HG03196 (cell line): ENCODE results near the gene MLC1.

Experiments used
- ATAC-seq: cut with Tn5 transposase; IDR thresholded peaks from one replicate; pipeline ENCODE4 v1.9.1; 2021; ENCODE audit not compliant: unreplicated experiment

The MLC1 gene

GRCh38 chr22:50085211-50085972 is at the start of gene MLC1:
TSS of gene MLC1 (minus strand) at chr22:50085426. CDS start at chr22:50084902, 524 bp downstream.
- ATAC-seq = no peak

GRCh38 chr22:50134481-50134880 is 49.3 kb upstream of the MLC1 start:
- no peak for ATAC-seq

GRCh38 chr22:50131894-50132293 is 46.7 kb upstream of the MLC1 start:
- ATAC-seq = no peak

DNA sequence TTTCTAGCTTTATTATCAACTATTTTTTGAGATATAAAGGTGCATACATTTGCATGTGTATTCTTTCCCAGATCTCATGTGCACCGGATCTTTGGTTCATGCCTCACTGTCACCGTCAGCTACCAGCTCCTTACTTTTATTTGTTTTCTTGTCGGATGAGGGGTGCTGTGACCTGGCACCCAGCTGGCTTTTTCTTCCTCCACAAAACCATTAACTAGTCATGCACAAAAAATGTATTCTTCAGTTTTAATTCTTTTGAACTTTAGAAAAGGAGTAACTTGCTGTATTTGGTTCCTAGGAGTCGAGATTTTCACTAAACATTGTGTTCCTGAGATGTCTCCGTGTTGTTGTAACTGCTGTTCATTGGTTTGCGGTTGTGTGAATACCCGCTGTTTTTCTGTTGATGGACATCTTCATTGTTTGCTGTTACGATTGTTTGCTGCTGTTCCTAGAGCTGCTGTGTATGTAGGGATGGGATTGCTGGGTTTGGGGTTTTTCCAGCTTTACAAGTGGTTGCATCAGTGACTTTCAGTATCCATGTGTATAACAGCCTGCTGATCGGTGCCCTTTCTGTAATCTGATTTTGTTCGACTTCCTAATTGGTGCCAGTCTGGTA is 44.0 kb upstream of the MLC1 start:
- no peak for ATAC-seq

GRCh38 chr22:50125029-50125428 is 39.8 kb upstream of the MLC1 start:
- no peak for ATAC-seq

GRCh38 chr22:50123119-50123518 is 37.9 kb upstream of the MLC1 start:
- no peak for ATAC-seq

GRCh38 chr22:50121202-50121740 is 36.0 kb upstream of the MLC1 start:
- ATAC-seq = no peak

DNA sequence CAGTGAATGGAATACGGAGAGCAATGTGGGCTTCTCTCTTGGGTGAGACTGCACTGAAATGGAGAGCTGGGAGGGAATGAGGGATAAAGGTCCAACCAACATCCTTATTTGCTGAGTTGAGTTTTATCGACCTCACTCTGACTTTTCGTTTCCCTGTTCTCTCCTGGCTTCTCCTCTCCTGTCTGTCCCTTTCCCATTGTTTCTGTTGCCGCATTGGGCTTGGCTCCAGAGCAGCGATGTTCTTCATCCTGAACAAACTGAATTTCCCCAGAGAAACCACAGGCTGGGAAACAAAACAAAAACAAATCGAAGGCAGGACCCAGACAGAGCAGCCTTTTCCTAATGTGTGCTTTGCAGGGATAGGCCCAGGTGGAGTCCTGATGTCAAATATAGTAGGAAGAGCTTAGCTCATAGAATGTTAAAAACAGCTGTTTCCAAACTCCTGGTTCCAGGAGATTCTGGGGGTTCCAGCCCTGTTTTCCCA is 34.6 kb upstream of the MLC1 start:
- no peak for ATAC-seq

- no peak for ATAC-seq
These were observed 34.0 kb upstream of the MLC1 start for GRCh38 chr22:50119169-50119767.

DNA sequence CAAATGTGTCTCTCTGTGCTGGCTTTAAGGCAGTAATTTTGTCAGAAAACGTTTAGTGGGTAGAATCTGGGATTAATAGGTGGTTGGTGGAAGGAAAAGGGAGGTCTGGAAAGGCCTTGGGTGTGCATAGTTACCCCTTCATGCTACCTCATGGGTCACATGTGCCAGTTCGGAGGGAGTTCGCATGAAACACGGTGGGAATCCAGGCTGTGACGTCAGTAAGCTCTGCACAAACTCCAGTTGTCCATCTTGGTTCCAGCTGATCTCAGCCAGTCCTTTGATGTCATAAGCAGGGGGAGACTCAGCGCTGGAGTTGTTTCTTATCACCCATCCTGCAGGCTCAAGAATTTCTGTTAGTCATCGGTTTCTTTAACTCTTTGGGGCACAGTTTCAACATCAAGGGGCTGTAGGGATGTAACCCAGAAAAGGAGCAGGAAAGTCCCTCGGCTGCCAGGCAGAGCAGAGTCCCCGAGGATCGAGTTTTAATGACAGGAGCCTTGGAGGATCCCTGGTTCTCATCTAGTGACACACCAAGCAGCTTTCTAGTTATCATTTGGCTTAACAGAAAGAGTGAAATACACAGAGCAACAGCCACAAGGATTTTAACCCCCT is 33.4 kb upstream of the MLC1 start:
- ATAC-seq = no peak

DNA sequence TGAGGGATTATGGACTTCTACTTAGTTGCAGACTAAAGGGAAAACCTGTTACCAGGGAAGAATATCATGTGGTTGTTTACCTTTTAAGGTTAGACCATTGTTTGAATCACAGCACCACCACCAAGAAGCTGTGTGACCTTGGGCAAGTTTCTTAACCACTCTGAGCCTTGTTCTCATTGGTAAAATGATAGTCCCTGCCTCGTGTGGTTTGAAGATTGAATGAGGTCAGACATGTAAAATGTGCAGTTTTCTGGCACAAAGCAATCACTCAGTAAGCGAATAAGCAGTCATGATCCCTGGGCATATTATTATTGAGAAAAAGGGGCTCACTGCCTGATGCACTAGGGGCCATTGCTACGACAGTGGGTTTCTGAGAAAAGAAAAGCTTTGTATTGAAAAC is 32.9 kb upstream of the MLC1 start:
- ATAC-seq = no peak

- ATAC-seq = no peak
These were observed 32.0 kb upstream of the MLC1 start for GRCh38 chr22:50117168-50117762.

- no peak for ATAC-seq
These were observed 30.5 kb upstream of the MLC1 start for GRCh38 chr22:50115693-50116092.

DNA sequence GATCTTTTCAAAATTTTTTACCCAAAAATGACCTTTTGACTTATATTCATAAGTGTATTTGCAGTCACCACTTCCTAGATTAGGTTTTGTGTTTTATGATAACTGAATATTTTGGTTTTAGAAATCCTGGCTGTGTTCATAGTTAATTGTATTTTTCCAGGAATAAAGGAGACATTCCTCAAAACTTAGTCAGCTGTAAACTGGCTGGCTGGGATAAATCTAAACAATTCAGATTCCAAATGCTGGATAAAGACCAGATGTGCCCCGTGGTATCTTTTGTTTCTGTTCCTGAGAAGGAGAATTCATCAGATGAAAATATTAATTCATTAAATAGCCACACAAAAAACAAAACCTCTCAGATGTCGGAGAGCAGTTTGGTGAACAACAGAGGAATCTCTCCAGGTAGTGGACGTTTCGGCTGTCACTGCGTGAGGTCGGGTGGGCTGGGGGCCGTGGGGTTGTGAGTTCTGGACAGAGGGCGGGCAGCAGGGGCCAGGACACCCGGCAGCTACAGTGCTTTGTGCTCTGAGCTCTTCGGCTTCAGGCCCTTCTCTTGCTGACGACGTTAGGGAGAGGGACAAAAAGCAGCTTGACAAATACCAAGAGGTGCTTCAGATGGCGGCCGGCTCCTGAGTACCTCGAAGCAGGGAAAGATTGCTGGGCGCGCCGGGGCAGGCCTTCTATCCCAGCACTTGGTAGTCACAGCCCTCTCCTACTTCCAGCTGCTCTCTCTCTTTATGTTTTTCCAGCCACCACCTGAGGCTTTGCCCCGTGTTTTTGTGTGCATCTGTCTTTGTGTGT is 29.2 kb upstream of the MLC1 start:
- ATAC-seq = no peak

GRCh38 chr22:50112151-50113118 is 27.2 kb upstream of the MLC1 start:
- no peak for ATAC-seq

DNA sequence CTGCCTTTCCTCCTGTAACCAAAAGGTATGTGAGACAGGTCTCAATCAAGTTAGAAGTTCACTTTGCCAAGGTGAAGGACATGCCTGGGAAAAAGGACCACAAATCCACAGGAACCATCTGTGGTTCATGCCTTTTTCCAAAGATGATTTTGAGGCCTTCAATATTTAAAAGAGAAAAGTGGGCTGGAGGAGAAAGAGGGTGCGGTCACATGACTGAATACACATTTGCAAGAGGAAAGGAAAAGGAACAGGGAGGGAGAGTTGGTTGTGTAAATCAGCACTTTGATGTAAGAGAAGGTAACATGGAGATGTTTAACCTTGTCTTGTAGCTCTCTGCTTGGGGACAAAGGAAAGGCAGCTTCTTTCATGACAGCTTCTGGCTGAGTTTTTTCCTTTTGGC is 25.8 kb upstream of the MLC1 start:
- ATAC-seq = no peak

- no peak for ATAC-seq
These were observed 22.3 kb upstream of the MLC1 start for GRCh38 chr22:50107529-50107928.

DNA sequence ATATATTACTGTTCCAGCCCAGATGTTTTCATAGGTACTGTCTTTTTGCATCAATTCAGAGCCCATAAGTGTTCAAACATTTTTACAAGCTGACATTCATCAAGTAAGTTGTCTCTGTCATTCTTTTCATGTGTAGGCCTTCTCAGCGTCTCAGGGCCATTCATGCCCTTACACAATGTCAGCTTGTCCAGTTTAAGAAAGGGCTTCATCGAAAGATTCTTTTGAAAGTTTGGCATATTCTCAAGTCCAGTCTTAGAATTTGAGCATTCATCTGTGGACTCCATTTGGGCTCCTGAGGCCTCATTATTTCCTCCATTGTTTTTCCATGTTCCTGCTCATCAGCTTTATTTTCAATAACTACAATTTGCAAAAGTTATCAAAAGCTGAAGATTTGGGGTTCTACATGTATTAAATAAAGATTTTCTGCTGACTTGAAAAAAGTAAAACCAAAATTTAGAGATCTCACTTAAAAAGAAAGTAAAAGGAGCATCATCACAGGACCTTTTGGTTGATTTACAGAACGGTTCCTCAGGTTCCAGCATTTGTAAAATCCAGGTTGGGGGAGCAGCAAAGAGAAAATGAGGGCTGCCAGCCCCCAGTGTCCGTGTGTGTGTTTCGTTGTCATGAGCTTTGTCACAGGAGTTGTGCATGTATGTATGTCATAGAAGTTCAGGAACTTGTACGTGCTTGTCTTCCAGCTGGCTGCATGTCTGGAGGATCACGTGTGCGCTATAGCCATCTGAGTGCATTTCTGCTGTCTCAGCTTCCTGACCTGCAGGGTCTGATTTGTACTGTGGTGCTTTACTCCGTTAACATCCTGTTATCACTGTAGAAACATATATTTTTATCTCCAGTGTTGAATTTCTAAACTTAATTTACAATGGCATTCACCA is 20.2 kb upstream of the MLC1 start:
- ATAC-seq = no peak
